Measurements from ENCODE around the gene ABHD16A. TPM values are rescaled to one million over a fixed set of nuclear protein-coding genes. Genes with fewer than 3 reads are reported as not detected.
A peak's percentile ranks its signal among the peaks of the same experiment; 100 is the strongest.

ABHD16A gene
- total RNA-seq, 4 donors from 2014 or later, result 39.2 to 82.9 (median 57.5) TPM

DNA sequence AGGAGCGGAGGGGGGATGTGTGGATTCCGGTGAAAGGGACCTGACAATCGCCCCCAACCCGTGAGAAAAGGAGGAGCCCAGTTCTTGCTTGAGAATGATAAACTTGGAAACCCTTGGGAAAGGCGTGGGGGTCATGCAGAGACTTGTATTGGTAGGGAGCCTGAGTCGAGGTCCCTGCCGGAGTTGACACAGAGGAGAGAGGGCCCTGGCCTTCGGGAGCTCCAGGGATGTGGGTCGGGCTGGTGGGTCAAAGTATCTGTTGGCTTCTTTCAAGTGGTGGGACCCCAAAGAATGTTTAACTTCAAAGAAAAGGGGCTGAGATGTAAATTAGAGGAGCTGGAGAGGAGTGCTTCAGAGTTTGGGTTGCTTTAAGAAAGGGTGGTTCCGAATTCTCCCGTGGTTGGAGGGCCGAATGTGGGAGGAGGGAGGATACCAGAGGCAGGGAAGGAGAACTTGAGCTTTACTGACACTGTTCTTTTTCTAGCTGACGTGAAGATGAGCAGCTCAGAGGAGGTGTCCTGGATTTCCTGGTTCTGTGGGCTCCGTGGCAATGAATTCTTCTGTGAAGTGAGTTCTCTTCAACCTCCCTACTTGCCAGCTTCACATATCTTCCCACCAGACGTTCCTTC is 36.7 kb downstream of the ABHD16A start:
- peak overlapping the region; percentile 83 to 98 (median 94) for H3K4me3 ChIP-seq
- peak overlapping the region; percentile 93 to 100 (median 97) for H3K27ac ChIP-seq
- no peaks in the 10 kb centered on the region for H3K27me3 ChIP-seq
- intact Hi-C loops (cut with DNase I; ENCODE audit: low total_unique reads), result loop anchor here (1.0 to 5.0 kb wide), 4 partner anchors 14 to 511 kb away; partner anchors contain the start of genes AGPAT1, NEU1 and RNF5
- DNase-seq (no peak), ATAC-seq (no peak)
- no peaks in the 10 kb centered on the region for H3K9me3 ChIP-seq
- peaks cover 25 to 36% of the 10 kb centered on the region in 2 donors for H3K4me1 ChIP-seq
- peaks cover 4 to 62% of the 10 kb centered on the region in 2 donors for H3K36me3 ChIP-seq
- TF ChIP-seq, protein P1, sequence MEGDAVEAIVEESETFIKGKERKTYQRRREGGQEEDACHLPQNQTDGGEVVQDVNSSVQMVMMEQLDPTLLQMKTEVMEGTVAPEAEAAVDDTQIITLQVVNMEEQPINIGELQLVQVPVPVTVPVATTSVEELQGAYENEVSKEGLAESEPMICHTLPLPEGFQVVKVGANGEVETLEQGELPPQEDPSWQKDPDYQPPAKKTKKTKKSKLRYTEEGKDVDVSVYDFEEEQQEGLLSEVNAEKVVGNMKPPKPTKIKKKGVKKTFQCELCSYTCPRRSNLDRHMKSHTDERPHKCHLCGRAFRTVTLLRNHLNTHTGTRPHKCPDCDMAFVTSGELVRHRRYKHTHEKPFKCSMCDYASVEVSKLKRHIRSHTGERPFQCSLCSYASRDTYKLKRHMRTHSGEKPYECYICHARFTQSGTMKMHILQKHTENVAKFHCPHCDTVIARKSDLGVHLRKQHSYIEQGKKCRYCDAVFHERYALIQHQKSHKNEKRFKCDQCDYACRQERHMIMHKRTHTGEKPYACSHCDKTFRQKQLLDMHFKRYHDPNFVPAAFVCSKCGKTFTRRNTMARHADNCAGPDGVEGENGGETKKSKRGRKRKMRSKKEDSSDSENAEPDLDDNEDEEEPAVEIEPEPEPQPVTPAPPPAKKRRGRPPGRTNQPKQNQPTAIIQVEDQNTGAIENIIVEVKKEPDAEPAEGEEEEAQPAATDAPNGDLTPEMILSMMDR (IDR thresholded peaks at IDR 0.05 in 4 of 5, conservative IDR thresholded peaks at IDR 0.05 in 1 of 5), result no peak
- no peak for TF ChIP-seq POLR2A (IDR thresholded peaks at IDR 0.05)
- in situ Hi-C loops (cut with MboI; ENCODE audit: low sequenced_read_pairs in 4 of 4), result loop anchor here in 2 of 4 donors (25.0 kb wide), 2 partner anchors 296 to 521 kb away; partner anchors contain the start of genes AGER (in 2 of the 2), AGPAT1 (in 2 of the 2), GPSM3 (in 2 of the 2) and PBX2 (in 2 of the 2)

DNA sequence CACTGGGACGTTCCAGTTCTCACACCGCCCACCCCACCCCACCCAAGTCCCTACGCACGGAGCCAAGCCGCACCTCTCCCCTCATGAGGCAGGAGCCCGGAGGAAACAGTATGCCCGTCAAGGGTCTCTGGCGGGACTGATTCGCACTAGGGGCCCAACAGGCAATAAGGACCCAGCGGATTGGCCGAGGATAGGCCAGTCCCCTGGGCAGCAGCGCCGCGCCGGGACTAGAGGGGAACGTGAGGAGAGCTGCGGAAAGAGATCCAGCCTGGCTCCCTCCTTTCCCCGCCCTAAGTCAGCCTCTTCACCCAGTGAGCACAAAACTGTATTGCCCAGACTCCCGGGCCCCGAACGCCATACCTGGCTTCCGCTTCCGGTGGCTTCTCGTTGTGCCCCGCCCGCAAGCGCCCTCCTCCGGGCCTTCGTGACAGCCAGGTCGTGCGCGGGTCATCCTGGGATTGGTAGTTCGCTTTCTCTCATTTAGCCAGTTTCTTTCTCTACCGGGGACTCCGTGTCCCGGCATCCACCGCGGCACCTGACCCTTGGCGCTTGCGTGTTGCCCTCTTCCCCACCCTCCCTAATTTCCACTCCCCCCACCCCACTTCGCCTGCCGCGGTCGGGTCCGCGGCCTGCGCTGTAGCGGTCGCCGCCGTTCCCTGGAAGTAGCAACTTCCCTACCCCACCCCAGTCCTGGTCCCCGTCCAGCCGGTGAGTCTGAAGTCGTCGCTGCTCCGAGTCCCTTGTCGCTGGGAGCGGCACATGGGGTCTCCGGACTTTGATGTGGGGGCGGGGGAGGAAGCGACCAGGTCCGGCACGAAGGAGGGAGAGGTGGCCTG is 37.4 kb downstream of the ABHD16A start, which contains the start of gene CSNK2B:
TSS of gene CSNK2B (plus strand) at position 580 of the 836 bp plus-strand sequence. CDS start 752 bp downstream, outside the sequence.
- in situ Hi-C loops (cut with MboI; ENCODE audit: low sequenced_read_pairs in 4 of 4), result loop anchor here in 2 of 4 donors (25.0 kb wide), 2 partner anchors 297 to 522 kb away; partner anchors contain the start of genes AGER (in 2 of the 2), AGPAT1 (in 2 of the 2), GPSM3 (in 2 of the 2) and PBX2 (in 2 of the 2)
- H3K4me1 ChIP-seq, result peaks cover 25 to 36% of the 10 kb centered on the region in 2 donors

DNA sequence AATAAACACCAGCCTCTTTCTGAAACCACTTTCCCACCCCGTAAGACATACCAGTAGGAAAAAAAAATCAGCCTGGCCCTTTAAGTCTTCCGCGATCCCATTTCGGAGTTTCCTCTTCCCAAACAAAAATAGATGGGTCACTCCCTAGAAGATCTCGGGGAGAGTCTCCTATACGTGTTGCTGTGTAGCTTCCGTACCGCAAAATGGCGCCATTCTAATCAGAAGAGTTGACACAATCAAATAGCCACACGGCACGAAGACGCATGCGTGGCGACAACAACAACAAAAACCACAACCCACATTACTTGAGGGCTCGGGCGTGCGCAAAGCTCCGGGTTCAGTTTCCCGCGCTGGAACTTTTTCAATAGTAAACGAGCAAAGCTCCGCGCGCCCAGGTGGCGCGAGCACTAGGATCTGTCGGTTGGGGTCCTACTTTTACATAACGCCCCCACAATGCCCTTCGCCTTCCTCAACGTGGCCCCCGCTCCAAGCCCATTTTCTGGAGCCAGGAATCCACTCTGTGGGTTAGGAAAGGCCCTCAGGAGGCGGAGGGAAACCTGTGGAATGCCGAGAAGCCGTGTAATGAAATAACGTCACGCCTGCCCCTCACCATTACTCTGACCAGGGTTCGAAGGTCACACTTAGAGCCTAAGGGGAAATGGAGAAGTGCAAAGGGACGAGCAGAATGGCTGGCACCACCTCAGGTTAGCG is 38.2 kb downstream of the ABHD16A start, which contains the start of gene GPANK1:
TSS of gene GPANK1 (minus strand) at position 208 of the 711 bp plus-strand sequence. CDS start 519 bp downstream, outside the sequence.
- in situ Hi-C loops (cut with MboI; ENCODE audit: low sequenced_read_pairs in 4 of 4), result loop anchor here in 2 of 4 donors (25.0 kb wide), 2 partner anchors 297 to 522 kb away; partner anchors contain the start of genes AGER (in 2 of the 2), AGPAT1 (in 2 of the 2), GPSM3 (in 2 of the 2) and PBX2 (in 2 of the 2)

More for the DNA sequence above, 37.4 kb downstream of the ABHD16A start, which contains the start of gene CSNK2B:
- Histone ChIP-seq H3K4me3 (peak within 1 kb of the TSS; percentile 83 to 98 (median 94)), H3K27me3 (no peaks in the 10 kb centered on the region), H3K9me3 (no peaks in the 10 kb centered on the region), H3K27ac (peak within 1 kb of the TSS; percentile 93 to 100 (median 97)), H3K36me3 (peaks cover 4 to 55% of the 10 kb centered on the region in 2 donors)
- TF ChIP-seq POLR2A (IDR thresholded peaks at IDR 0.05), result peak; percentile 72
- TF ChIP-seq, protein P1 (IDR thresholded peaks at IDR 0.05 in 4 of 5, conservative IDR thresholded peaks at IDR 0.05 in 1 of 5), result peak in 1 of 5 experiments; percentile 19
- DNase-seq (peak; percentile 99), ATAC-seq (peak; percentile 86)
- intact Hi-C loops (cut with DNase I; ENCODE audit: low total_unique reads), result loop anchor here (1.0 to 5.0 kb wide), 7 partner anchors 13 to 512 kb away; partner anchors contain the start of genes ABHD16A, AGPAT1, BAG6 and NEU1

More for the DNA sequence above, 38.2 kb downstream of the ABHD16A start, which contains the start of gene GPANK1:
- Histone ChIP-seq H3K9me3 (no peaks in the 10 kb centered on the region), H3K36me3 (peaks cover 4 to 47% of the 10 kb centered on the region in 2 donors), H3K4me3 (peak within 1 kb of the TSS; percentile 83 to 98 (median 94)), H3K27ac (peak within 1 kb of the TSS; percentile 93 to 100 (median 97)), H3K27me3 (no peaks in the 10 kb centered on the region), H3K4me1 (peaks cover 27 to 37% of the 10 kb centered on the region in 2 donors)
- TF ChIP-seq POLR2A (IDR thresholded peaks at IDR 0.05), result peak; percentile 40 to 79
- TF ChIP-seq, protein P1 (IDR thresholded peaks at IDR 0.05 in 4 of 5, conservative IDR thresholded peaks at IDR 0.05 in 1 of 5), result no peak
- ATAC-seq (peak; percentile 72 to 82), DNase-seq (peak; percentile 93)
- intact Hi-C loops (cut with DNase I; ENCODE audit: low total_unique reads), result loop anchor here (1.0 to 5.0 kb wide), 6 partner anchors 13 to 1307 kb away; partner anchors contain the start of genes ABHD16A, AGPAT1, BAG6 and PRRC2A
